Activated effector memory CD4-positive, alpha-beta T cell treated with Interleukin-2 at 50 U/mL for 16 hours (primary cell): ENCODE results near the gene CIB4.

Experiments used
- DNase-seq: peaks from one replicate; pipeline ENCODE4 v3.0.0-alpha.2; 2020

CIB4 gene

GRCh38 chr2:26640781-26641564 lies at the start of gene CIB4:
Gene CIB4 (minus strand): TSS chr2:26641366. CDS start chr2:26641314, 52 bp downstream.
- no peak for DNase-seq

DNA sequence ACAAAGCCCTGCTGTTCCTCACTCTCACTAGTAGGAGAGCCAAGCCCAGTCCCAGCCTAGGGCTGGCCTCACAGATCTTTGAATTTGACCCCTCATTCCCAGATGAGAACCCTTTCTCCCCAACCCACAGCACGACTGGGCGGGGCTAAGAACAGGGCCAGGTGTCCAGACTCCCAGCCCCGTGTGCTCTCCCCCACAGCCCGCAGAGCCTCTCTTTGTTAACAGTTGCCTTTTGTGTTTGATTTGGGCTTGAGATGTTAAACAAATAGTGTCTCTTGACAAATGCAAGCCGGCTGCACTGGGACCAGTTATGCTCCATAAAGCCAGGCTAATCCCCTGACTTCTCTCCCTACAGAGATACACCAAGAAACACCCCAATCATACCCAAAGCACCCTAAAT lies 46.6 kb upstream of the CIB4 start:
- no peak for DNase-seq

GRCh38 chr2:26687328-26687727 lies 46.2 kb upstream of the CIB4 start:
- no peak for DNase-seq

DNA sequence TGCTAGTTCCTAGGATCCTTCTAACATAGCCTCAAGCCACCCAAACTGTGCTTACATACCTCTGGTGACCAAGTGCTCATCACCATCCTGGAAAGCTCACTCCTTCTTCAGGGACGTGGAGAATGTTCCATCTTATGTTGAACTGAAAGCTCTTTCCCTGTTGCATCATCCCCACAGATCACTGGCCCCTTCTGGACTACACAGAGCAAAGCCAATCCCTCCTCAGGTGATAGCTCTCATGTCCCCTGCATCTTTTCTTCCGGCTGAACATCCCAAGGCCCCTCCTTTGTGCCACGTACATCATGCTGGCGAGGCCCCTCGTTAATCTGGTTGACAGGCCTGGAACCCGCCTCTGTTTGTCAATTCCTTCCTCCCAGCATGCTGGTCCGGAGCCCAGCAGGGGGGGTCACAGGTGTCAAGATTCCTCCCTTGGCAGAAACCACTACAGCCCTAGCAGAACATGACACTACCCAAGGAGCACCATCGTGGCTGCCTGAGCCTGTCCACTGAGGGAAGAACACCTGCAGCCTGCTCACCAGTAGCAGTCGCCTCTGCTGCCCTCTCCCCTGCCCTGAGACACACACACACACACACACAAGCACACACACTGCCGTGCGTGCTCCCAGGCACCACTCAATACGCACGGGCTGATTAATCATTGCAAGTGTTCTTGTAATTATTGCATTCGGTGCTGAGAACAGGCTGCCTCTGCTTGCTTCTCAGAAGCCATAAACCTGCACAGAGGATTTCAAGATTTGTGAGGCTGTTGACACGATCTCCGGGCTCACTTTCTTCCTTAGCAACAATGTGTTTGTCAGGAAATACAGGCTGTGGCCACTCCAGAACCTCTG lies 45.0 kb upstream of the CIB4 start:
- no peak for DNase-seq

DNA sequence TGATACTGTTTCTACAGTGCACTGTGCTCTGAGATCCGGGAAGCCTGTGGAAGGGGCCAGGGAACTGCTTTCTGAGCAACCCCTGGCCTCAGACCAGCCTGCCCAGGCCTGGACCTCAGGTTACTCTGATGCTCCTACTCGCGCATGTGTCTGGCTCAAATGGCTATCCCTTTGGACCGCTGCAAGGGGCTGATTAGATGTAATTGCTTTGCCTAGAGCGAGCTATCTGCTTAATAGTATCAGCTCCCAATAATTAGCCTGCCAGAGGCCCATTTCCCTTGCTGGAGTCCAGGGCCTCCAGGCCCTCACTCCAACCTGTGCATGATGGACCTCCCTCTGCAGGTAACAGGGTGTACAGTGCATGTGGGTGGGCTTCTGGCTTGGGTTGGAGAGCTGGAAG lies 44.2 kb upstream of the CIB4 start:
- DNase-seq: no peak

GRCh38 chr2:26683583-26683982 lies 42.4 kb upstream of the CIB4 start:
- no peak for DNase-seq

DNA sequence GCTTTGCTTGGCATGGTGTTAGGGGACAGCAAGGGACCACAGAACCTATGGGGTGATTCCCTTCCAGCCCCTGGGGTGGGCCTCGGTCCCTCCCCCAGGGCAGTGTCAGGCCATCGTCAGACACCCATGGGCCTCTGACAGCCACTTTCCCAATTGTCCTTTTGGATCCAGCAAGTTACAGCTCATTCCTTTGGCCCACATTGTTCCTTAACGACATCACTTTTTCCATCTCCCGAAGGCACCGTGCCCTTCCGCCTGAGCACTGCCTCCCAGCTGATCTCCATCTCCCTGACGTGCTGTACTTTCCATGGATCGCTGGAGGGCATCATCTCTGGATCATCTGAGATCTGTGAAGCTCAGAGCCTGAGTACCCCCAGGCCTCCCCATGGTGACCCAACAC lies 41.0 kb upstream of the CIB4 start:
- DNase-seq: no peak

DNA sequence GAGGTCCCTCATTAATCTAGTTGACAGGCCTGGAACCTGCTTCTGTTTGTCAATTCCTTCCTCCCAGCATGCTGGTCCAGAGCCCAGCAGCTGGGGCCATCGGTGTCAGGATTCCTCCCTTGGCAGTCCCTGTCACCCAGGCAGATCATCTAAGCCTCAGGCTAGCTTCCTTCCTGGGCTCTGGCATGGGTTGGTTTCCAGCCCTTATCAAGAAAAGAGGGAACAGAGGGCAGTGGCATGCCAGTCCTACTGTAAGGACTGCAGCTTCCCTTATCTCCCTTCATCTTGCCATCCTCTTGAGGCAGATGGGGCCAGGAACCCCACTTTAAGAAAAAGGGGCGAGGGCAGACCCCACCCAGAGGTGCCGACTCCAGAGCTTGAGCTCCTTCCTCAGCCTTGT lies 40.5 kb upstream of the CIB4 start:
- DNase-seq: no peak

- DNase-seq: no peak
Observed at GRCh38 chr2:26679867-26680266, 38.7 kb upstream of the CIB4 start.

DNA sequence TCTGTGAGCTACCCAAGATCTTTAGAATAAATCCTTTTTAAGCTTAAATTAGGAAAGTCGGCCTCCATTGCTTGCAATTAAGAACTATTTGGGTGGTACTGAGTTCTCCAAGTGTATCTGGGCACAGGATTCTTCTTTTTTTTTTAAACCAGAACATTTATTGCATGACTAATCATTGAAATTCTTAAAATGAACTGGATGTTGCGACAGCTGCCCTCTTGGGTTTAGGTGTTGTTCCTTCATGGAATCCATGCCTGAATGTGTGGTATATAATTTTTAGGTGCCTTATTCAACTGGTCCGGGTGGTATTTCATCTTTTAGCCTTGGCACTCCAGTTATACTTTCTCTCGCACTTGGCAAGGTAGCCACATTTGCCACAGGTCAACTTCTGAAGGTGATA lies 36.9 kb upstream of the CIB4 start:
- no peak for DNase-seq

DNA sequence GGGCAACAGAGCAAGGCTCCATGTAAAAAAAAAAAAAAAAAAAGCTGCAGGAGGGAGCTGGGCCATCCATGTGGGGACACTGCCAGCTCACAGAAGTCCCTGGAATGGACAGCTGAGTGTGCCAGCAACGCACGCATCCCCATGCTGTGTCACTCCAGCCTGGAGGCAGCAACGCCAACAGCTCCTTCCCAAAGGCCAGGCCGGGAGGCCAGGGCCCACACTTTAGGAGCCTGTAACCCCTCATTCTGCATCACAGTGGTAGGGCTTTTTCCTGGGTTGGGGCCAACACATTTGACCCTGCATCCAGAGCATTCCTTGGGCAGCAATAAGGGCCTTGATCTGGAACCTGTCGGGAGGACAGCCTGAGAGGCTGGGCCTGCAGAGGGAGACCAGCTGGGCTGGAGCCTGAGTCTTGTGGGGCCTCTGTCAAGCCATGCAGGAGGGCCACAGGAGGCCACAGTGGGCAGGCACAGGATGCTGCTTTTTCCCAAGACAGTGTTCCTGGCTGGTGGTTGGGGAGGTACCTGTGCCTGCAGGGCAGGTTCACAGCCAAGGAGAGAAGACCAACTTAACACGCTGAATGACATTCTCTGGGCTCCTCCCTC lies 34.6 kb upstream of the CIB4 start:
- no peak for DNase-seq

GRCh38 chr2:26674771-26675170 lies 33.6 kb upstream of the CIB4 start:
- DNase-seq: no peak

GRCh38 chr2:26674002-26674751 lies 33.0 kb upstream of the CIB4 start:
- no peak for DNase-seq

GRCh38 chr2:26672818-26673393 lies 31.7 kb upstream of the CIB4 start:
- DNase-seq: no peak

DNA sequence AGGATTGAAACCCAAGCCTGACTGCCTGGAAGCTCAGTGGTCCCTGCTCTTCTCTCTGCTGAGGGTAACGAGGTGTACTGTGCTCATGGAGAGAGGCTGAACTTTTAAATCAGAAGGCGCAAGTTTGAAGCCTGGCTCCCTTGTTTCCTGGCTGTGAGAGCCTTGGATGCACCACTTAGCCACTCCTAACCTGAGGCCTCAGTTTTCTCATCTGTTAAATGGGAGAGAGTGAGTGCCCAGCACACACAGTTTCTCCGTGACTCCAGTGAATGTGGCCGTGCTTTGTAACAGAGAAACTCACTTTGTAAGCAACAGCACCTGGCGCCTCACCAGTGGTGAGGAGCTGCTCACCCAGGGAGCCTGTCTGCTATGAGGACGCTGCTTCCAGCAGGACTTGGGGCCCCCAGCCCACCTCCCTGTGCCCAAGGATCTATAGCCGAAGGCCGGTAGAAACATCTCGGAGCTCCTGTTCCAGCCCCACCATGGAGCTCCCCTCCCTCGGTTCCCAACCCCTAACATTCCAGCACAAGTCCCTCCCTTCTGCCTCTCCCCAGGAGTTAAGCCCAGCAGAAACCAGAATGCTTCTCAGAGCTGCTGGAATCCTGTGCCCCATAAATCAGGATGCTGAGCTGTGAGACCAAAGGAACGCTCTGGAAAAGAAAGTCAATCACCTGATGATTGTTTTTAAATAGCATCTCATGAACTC lies 31.1 kb upstream of the CIB4 start:
- no peak for DNase-seq

DNA sequence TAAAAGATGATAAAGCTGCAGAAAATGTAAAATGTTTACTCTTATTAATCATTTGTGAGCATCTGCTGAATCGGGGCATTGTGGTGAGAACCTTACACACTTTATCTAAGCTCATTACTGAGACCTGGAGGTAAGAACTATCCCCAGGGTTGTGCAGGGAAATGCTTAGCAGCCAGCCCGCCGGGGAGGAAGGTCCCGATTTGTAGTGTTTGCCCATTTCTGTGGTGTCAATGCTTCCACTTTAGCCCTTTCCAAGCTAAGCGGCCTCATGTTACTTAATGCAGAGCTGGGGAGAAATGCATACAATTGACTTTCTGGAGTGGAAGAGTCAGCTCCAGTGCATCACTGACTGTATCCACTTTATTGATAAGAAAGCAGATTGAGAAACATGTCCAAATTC lies 30.5 kb upstream of the CIB4 start:
- no peak for DNase-seq

- no peak for DNase-seq
Observed at GRCh38 chr2:26670931-26671460, 29.8 kb upstream of the CIB4 start.

DNA sequence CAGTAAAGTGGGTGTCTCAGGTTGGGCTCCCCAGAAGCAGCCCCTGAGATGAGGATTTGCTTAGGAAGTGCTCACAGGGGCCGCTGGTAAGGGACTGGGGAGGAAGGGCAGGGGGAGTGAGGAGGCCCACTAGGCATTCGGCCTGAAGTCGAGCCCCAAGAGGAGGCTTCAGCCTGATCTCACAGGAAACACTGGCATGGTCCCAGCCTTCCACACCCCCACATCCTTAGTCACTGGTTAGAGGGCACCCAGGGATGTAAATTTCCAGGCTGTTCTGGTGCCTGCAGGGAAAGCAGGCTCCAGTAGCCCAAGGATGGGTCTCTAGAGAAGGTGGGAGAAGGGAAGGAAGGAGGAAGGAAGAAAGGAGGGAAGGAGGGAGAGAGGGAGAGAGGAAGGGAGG lies 29.0 kb upstream of the CIB4 start:
- DNase-seq: no peak

DNA sequence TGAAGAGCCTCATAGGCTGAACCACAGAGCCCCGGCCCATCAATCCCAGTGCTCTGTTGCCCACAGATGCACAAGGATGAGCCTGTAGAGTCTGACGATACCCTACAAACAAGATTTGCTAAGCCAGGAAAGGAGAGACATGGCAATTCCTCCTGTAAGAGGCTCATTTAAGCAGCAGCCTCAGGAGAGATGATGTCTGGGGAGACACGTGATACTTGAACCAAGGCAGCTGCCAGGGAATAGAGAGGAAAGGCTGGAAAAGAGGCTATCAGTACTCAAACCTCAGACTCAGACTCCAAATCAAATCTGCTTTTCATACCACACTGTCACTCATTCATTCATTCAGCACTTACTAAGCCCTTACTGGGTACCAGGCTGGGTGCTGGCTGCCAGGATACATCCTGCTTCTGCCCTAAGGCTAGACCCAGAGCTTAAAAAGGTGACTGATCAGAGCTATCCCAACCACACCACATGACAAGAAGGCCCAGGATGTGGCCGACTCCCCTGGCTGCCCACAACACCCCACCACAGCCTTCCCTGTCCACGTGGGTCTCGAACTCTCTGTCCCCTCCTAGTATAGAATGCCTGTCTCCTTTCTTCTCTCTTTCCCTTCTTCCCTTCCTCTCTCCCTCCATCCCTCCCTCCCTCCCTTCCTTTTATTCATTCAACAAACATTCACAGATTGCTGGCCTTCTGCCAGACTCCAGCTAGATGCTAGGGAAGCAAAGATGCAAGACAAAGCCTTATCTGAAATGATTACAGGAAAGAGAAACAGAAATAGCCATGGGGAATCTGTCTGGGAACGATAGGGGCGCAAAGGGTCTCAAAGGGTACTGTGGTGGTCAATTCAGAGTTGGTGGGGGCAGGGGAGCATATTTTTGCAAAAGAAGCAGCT lies 27.9 kb upstream of the CIB4 start:
- no peak for DNase-seq

GRCh38 chr2:26668041-26668440 lies 26.9 kb upstream of the CIB4 start:
- DNase-seq: no peak

- DNase-seq: no peak
Observed at GRCh38 chr2:26666671-26667070, 25.5 kb upstream of the CIB4 start.
